HG03139 (cell line): ENCODE data around the gene SNAP29.
"Not testable (repeated sequence)": the region's sequence is repeated elsewhere in the genome, so short reads cannot be mapped to it uniquely, and the experiment has no call there.

ENCODE experiments used
- ATAC-seq: cut with Tn5 transposase; IDR thresholded peaks from one replicate; pipeline ENCODE4 v1.9.1; 2021; ENCODE audit not compliant: unreplicated experiment

The SNAP29 gene

DNA sequence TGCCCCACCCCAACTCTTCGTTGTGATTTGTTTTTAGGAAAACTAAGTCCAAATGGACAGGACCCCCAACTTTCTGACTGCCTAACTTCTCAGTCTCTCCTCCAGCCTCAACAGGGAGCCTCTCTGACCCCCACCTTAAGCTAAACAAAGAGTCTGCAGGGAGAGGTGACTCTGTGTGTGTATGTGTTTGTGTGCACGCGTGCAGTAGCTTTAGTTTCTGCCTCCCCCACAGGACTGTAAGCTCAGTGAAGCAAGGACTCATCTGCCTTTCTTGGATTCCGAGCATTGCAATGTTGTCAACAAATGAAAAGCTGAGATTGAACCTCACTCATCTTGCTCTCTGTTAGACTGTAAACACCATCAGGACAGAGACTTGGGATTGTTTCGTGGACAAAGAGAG lies 7.9 kb downstream of the SNAP29 start:
- ATAC-seq: no peak

DNA sequence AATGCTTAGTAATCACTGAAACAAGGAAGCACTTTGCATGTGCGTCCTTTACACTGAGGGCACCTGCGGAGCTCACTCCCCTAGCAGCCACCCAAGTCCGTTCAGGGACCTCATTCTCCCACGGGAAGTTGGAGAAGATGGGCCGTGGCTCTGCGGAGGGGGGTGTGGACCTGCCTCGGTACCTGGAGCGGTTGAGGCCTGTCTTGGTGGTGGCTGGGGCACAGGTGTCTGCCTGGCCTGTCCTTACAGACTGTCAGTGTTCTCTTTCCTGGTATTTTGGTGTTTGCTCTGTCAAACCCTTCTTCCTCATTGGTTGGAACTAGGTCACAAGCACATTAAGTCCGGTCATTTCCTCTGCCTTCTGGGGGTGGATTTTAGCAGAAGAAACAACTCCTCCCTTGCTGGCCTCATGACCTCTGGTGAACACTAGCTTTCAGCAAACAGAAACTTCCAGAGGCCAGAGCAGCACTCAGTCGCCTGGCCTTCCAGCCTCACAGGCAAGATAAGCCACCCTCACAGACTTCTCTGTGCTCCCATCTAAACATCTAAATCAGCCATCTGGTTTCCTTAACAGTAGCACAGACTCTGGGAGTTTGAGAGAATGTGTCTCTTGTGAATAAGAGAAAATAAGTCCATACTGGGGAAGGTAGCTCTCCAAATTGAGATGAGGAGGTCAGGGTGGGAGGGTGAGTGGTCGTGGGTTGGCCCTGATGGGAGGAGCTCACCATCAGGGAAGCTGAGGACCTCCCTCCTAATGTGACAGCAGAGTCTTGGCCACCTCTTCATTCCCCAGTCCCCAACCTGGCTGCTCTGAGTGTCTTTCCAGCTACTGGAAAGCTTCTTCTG lies 8.6 kb downstream of the SNAP29 start:
- ATAC-seq: no peak

DNA sequence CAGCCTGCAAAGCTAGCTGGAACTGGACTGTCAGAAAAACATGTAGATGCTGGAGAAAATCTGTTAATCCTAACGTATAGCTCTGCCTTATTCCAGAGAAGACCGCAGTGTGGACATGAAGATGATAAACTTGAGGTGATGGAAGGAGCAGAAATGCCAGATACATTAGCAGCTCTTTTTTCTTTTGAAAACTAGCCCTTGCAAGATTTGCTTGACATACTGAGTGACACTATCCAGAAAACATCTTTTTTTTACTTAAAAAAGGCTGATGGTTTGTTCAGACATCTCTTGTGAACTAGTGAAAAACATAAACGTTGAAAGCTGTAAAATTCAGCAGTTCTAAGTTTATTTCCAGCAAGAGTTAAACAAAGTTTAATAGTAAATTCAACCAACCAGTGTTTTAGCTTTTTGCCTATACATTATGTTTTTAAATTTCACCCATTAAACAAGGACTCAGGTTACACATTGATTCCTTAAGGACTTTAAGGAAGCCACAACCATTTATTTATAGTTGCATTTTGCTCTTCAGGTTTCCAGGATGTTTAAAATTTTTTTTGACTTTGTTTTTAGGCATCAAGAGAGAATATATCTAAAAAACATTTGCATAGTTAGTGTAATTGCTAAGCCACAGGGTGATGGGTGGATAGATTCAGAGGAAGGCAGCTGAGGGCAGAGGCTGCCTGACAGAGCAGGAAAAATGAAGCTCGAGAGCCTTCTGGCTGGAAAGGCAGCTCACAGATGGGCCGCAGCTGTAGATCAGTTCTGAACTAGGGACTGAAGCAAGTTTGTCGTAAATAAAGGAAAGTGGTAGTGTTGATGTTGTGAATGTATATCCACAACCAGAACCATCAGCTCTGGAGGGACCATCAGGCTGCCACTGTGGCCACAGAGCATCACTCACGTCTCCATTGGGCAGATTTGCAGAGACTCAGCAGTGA lies 9.5 kb downstream of the SNAP29 start:
- no peak for ATAC-seq

DNA sequence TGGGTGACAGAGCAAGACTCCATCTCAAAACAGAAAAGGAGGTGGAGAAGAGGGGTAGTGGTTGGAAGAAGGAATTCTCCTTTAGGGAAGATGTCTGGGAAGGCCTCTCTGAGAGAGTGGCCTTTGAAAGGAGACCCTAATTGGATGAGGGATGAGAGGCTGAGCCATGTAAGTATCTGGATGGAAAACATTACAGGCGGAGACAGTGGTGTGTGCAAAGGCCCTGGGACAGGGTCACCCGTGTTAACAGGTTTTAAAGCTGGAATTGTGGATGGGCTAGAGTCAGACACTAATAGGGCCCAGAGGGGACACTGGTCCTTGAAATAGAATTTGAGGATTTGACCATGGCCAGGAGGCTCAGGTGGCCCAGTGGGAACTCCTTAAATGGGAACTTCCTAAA lies 10.4 kb downstream of the SNAP29 start:
- ATAC-seq: no peak

DNA sequence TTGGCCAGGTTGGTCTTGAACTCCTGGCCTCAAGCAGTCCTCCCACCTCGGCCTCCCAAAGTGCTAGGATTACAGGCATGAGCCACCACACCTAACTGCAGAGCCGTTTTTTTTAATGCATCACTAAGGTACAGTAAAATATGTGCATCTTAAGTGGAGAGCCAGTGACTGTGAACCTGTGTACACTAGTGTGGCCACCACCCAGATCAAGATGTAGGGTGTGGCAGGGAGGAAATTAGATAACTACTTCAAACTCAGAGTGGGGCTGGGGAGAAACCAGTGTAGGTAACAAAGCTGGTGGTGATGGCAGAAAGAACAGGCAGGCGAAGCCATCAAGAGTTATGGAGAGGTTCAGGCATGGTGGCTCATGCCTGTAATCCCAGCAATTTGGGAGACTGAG lies 14.4 kb downstream of the SNAP29 start:
- no peak for ATAC-seq

DNA sequence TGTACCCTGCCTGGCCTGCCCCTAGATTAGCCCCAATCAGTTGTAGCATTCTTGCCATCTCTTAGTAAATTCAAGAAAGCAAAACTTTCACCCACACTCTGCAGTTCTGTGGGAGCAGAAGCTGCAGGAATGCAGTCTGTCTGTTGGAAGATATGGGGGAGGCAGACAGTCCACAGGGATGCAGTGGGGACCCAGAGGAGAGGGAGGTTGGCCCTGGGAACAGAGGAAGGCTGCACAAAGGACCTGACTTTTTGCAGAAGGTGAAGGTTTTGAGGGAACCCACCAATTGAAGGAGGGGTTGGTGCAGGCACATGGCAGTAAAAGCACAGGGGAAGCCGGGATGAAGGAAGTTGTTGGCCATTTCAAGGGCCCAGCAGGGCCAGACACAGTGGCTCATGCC lies 16.5 kb downstream of the SNAP29 start:
- ATAC-seq: no peak

DNA sequence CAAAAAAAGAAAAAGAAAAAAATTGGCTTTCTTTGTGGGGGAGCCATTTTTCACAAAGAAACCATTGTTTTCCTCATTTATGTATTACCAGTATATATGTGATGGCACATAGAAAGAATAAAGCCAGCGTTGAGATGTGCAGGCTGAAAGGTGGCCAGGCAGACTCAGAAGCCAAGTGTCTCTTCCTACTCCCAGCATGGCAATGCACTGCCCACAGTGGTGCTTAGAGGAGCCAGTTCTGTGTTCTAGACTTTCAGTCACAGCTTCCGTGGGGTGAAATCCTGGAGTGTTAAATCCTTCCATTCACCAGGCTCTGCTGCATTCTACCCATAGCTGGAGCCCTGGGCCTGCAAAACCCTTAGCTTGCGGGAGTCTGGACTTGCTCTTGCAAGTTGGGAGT lies 18.9 kb downstream of the SNAP29 start:
- ATAC-seq: no peak

DNA sequence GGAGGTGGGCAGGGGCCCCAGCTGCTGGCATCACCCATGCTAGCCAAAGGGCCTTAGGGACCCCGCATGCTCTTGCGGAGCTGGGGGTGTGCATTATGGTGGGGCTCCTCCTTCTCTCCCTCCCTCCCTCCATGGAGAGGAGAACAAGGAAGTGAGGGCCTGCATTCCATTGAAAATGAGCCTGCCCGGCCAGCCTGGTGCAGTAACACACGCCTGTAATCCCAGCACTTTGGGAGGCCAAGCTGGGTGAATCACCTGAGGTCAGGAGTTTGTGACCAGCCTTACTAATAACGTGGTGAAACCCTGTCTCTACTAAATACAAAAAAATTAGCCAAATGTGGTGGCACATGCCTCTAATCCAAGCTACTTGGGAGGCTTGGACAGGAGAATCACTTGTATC lies 22.4 kb downstream of the SNAP29 start:
- no peak for ATAC-seq

DNA sequence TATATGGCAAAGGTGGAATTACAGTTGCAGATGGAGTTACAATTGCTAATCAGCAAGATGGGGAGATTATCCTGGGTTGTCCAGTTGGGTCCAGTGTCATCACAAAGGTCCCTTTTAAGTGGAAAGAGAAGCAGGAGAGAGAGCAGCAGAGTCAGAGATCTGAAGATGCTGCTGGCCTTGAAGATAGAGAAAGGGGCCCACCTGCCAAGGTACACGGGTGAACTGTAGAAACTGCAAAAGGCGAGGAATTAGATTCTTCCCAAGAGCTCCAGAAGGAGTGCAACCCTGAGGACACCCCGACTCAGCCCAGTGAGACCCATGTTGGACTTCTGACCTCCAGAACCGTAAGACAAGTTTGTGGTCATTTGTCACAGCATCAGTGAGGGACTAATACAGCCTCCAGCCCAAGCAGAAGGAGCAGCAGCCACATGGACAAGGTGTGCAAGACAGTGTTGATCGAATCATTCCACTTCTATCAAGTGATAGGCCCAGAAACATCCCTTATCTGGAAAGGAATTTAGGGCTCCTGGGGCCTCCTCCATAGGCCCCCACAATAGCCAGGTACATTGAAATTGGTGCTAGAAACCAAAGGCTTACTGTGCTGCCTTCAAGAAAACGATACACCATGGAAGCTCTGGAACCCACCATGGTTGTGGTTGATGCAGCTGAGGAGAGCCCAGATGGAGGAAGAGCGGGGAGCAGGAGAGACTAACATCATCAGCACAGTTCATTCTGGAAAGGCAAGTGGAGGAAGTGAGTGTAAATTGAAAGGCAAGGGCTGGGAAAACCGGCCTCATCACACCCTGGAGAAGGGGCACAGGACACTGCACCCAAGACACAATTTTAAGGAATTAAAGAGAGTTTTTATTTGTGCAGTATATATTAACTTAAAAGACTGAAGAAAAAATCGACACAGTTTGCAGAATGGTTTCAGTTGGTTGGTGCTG lies 23.3 kb downstream of the SNAP29 start:
- ATAC-seq: no peak

DNA sequence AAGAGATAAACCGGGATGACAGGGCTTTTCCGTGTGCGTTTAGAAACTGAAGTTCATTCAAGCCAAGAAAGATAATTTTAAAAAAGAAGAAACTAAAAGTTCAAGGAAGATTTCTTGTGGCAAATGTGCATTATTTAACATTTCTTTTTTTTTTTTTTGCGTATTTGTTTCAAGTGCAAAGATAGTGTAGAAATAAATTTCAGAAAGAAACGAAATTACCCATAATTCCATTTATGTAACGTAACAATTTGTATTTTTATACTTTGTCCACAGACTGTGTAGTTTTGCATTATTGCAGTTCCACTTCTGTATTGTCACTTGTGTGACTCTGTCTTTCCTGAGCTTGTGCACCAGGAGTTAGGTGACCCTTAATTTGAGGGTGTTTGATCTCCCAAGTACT lies 24.0 kb downstream of the SNAP29 start:
- no peak for ATAC-seq

DNA sequence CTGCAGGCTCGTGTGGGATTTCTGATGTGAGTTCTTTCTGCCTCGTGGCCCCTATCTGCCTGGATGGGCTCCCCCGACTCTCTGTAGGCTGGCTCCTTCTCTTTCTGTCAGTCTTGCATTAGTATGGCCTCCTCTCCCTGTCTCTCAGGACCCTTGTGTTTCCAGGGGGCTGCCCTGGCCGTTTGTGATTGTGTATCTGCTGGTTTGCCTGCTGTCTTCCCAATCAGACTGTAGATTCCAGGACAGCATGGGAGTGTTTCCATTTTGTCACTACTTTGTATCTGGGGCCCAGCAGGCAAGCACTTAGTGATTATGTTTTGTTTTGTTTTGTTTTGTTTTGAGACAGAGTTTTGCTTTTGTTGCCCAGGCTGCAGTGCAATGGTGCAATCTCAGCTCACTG lies 25.6 kb downstream of the SNAP29 start:
- ATAC-seq: no peak

DNA sequence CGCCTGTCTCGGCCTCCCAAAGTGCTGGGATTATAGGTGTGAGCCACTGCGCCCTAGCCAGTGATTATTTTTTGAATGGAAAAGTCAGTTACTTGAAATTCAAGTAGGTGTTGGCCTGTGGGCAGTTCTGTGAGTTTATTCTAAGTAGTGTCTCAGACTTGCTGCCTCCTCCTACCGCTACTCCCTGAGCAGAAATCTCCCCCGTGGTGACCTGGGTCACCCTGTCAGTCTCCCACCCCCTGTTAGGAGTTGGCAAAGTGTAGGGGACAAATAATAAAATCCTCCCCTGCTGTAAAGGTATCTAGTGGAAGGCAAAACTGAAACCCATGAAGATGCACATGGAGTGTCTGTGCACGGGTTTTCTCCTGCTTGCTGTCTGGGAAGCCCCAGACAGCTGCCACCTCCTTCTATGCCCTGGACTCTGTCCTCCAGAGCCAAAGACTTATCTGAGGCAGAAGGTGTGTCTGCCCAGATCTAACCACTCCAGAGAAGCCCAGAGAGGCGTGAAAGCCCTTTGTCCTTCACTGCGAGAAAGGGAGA lies 26.3 kb downstream of the SNAP29 start:
- no peak for ATAC-seq

DNA sequence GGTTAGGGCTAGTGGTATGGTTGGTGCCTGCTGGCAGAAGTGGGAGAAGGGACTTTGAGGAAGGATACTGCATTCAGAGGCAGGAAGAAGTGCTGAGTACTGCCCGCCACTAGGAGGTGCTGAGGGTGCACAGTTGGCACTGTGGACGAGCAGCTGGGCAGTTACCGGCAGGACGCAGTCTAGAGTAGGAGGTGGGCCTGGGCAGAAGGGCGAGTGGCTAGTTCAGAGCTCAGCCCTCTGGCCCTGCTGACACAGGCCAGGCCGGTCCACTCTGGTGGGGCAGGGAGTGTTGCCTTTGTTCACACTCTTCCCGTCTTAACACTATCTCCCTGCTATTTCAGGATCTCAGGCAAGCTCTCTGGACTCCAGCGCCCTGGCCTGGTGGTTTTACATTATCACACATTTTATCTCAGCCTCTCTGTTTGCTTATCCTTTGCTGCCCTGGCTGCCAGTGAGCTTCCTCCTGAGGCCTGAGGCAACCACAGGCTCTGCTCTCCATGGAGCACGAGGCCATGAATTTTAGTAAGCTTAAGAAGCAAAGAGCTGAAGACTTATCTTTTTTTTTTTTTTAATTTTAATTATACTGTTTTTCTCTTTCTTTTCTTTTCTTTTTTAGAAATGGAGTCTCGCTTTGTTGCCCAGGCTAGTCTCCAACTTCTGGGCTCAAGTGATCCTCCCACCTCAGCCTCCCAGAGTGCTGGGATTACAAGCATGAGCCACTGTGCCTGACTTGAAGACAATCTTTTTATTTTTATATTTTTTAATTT lies 26.9 kb downstream of the SNAP29 start:
- ATAC-seq: no peak

DNA sequence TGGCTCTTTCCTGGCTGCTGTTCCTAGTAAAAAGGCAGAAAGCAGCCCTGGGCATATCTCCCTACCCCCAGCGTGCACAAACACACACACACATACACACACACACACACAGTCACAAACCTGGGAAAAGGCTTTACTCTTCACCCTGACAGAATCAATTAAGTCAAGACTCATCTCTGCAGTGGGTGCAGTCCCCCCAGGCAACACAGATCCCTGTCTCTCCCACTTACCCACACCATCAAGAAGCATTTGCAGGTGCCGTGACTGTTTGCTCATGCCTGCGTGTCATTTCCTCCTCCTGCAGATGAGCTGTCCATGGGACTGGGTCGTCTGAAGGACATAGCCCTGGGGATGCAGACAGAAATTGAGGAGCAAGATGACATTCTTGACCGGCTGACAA lies 28.6 kb downstream of the SNAP29 start:
- no peak for ATAC-seq

DNA sequence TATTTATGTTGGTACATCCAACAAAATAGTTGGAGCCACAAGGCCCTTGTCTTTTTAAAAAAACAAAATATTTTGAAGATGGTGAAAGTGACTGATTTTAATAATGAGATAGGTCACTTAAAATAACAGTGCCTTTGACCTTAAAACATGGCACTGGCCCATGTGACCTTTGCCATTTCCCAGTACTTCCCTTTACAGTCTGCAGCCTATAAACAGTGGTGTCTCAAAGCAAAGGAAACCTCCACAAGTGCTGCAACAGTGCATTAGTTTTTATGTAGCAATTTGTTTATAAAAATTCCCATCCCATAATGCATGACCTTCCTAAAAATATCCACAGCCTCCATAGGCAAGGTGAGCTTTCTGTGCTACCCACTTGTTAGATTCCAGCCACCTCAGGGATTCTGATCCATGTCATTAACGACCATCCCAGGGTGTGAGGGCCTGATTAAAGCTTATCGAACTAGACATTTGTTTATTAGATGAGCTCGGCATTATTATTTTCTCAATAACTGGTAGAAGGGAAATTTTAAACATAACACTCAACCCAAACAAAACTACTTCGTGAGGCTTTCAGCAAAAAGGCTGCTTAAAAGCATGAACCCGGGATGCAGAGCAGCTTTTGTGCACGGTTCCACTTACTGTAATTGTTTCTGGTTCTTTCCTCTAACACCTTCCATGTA lies 30.4 kb downstream of the SNAP29 start:
- no peak for ATAC-seq

DNA sequence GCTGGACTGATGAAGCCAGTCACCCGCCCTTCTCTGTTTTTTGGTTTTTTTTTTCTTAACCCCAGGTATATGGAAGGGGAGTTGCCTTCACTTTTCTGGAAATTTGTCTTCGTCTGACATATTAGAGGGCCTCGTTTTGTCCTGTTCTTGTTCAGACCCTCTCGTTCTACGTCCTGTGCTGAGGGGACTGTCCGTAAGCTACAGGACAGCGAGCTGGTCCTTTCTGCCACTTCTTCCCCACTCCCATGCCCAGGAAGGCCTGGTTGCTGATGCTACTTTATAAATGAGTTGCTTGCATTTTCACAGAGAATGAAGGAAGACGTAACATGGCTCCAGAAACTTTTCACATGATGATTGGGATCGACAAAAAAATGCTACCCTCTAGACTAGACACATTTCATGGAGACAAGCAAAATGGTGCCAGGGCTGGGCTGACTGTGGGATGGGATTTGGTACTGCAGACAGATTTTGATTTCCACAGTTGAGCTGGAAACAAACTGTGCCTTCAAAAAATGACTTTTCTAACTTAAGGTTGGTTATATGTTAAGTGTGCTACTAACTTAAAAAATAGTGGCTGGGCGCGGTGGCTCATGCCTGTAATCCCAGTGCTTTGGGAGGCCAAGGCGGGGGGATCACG lies 31.2 kb downstream of the SNAP29 start:
- ATAC-seq: no peak

DNA sequence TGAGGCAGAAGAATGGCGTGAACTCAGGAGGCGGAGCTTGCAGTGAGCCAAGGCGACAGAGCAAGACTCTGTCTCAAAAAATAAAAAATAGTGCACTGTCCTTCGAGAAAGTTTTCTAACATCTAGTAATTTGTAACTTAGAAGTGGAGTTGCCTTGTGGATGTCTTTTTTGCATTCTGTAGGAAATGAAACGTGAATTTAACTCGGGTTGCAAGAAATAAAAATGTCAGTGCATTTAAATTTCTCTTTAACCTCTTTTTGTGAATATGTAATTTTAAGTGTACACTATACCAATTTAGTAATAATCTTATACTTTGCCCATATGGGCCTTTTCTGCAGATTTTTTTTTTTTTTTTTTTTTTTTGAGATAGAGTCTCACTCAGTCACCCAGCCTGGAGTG lies 32.2 kb downstream of the SNAP29 start:
- no peak for ATAC-seq

DNA sequence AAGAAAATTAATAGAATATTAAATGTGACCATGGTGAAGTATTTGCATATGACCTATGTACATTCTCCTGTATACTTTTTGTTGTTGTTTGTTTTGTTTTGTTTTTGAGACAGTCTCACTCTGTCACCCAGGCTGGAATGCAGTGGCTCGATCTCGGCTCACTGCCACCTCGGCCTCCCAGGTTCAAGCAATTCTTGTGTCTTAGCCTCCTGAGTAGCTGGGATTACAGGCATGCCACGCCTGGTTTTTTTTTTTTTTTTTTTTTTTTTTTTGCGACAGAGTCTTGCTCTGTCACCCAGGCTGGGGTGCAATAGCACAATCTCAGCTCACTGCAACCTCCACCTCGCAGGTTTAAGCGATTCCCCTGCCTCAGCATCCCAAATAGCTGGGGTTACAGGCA lies 38.9 kb downstream of the SNAP29 start:
- not testable (repeated sequence) for ATAC-seq

DNA sequence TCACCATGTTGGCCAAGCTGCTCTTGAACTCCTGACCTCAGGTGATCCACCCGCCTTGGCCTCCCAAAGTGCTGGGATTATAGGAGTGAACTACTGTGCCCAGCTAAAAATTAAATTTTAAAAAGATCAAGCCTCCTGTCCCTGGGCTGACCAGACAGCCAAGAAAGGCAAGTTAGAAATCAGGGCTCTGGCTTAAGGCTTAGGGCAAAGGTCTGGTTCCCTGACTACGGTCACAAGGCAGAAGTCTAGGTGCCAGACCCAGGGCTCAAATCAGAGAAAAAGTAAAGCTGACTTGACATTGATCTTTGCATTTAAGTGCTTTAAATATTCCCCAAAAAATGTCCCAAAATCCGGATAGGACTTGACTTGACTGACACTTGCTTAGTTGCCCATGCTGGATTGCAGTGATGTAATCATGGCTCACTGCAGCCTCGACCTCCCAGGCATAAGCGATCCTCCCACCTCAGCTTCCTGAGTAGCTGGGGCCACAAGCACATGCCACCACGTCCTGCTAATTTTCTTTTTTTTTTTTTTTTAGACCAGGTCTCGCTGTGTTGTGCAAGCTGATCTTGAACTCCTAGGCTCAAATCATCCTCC lies 41.1 kb downstream of the SNAP29 start:
- no peak for ATAC-seq
